ENCODE results near the gene MTARC2. TPM values are rescaled to one million over a fixed set of nuclear protein-coding genes. Genes with fewer than 3 reads are reported as not detected.

Gene MTARC2
- total RNA-seq, 1 experiment from 2014 or later = 15.2 TPM

DNA sequence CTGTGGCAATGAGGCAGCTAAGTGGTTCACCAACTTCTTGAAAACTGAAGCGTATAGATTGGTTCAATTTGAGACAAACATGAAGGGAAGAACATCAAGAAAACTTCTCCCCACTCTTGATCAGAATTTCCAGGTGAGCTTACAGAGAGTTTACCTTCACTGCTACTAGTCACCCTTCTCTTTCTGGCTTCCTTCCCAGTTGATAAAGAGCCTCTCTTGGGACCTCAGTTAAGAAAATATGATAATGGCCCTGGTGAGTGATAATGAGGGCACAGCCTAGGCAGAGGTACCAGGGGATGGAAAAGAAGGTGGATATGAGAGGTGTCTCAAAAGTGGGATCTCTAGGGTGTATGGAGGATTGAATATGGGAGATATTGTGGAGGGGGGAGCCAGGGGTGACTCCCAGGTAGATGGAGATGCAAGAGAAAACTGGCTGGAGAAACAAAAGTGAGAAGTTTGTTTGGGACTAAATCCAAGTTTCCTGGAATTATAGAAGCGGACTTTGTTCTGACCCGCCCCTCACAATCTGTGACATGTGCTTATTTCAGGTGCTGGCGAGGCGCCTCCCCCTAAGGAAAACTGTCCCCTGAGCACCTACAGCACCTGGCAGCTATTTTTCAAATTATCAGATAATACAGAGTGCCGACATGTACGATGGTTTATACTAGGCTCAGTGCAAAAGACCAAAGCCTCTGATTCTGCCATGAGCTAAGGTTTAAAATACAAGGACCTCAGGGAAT, 13.7 kb downstream of the MTARC2 start (continued):
- TF ChIP-seq ARID4B (CRISPR knock-in tag; IDR thresholded peaks at IDR 0.05; ENCODE audit: borderline replicate concordance) (no peak), FOXK1 (CRISPR knock-in tag; IDR thresholded peaks at IDR 0.05) (no peak), E2F5 (CRISPR knock-in tag; IDR thresholded peaks at IDR 0.05) (no peak), ZNF219 (CRISPR knock-in tag; IDR thresholded peaks at IDR 0.05; ENCODE audit: borderline replicate concordance) (no peak)
- TF ChIP-seq, protein P1, sequence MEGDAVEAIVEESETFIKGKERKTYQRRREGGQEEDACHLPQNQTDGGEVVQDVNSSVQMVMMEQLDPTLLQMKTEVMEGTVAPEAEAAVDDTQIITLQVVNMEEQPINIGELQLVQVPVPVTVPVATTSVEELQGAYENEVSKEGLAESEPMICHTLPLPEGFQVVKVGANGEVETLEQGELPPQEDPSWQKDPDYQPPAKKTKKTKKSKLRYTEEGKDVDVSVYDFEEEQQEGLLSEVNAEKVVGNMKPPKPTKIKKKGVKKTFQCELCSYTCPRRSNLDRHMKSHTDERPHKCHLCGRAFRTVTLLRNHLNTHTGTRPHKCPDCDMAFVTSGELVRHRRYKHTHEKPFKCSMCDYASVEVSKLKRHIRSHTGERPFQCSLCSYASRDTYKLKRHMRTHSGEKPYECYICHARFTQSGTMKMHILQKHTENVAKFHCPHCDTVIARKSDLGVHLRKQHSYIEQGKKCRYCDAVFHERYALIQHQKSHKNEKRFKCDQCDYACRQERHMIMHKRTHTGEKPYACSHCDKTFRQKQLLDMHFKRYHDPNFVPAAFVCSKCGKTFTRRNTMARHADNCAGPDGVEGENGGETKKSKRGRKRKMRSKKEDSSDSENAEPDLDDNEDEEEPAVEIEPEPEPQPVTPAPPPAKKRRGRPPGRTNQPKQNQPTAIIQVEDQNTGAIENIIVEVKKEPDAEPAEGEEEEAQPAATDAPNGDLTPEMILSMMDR (IDR thresholded peaks at IDR 0.05) = no peak

DNA sequence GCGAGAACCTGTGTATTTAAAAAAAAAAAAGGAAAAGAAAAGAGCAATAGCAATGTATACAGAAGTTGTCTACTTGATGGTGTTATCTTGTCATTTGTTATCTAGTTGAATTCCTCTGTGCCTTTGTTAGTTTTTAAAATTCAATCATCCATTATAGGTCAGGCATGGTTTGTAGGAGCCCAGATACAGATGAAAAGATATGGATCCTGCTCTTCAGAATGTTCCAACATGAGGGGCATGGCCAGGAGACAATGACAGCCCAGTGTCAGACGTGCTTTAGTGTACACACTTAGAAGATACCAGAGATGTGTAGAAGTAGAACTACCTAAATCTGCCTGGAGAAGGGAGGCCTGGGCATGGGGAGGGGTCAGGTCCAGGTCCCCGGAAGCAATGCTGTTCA, 16.6 kb downstream of the MTARC2 start:
- TF ChIP-seq TCF7 (CRISPR knock-in tag; IDR thresholded peaks at IDR 0.05; ENCODE audit: low read depth) = no peak
- TF ChIP-seq SOX15 (CRISPR knock-in tag; IDR thresholded peaks at IDR 0.05) = no peak
- TF ChIP-seq TP53 (CRISPR knock-in tag; IDR thresholded peaks at IDR 0.05) = no peak
- TF ChIP-seq MYBL2 (CRISPR knock-in tag; IDR thresholded peaks at IDR 0.05) = no peak
- TF ChIP-seq GABPB1 (CRISPR knock-in tag; IDR thresholded peaks at IDR 0.05) = no peak
- DNase-seq (ENCODE audit: low spot score) (no peak), ATAC-seq (no peak)
- Mint-ChIP-seq H3K36me3 (peaks cover 8% of the 10 kb centered on the region; the same call in 1 of the 2 replicates), H3K27ac (no peak overlapping the region), H3K4me3 (no peak overlapping the region), H3K27me3 (ENCODE audit: low read depth) (no peaks in the 10 kb centered on the region), H3K4me1 (no peaks in the 10 kb centered on the region), H3K9me3 (no peaks in the 10 kb centered on the region)
- POLR2A ChIA-PET = no interaction called here
- CTCF ChIA-PET = interaction anchor here (1.7 to 2.9 kb wide), 2 partner anchors 10 to 12 kb away, joined by 5 to 10 read pairs; no protein-coding TSS in a partner anchor

GRCh38 chr1:220767312-220768125, 19.4 kb downstream of the MTARC2 start:
- no peaks in the 10 kb centered on the region for H3K9me3 Mint-ChIP-seq
- CTCF ChIA-PET = interaction anchor here (0.7 to 0.9 kb wide), 2 partner anchors 9 to 34 kb away, joined by 3 read pairs; no protein-coding TSS in a partner anchor
- peaks cover 2% of the 10 kb centered on the region for H3K4me1 Mint-ChIP-seq
- ATAC-seq (no peak), DNase-seq (ENCODE audit: low spot score) (no peak)
- H3K4me3 Mint-ChIP-seq = no peak overlapping the region
- H3K27ac Mint-ChIP-seq = no peak overlapping the region
- POLR2A ChIA-PET = no interaction called here
- no peaks in the 10 kb centered on the region for H3K27me3 Mint-ChIP-seq (ENCODE audit: low read depth)
- H3K36me3 Mint-ChIP-seq = peaks cover 9% of the 10 kb centered on the region
- TF ChIP-seq JAZF1 (CRISPR knock-in tag; IDR thresholded peaks at IDR 0.05) (no peak), GABPB1 (CRISPR knock-in tag; IDR thresholded peaks at IDR 0.05) (no peak), CREB1 (CRISPR knock-in tag; IDR thresholded peaks at IDR 0.05) (no peak), RELA (CRISPR knock-in tag; IDR thresholded peaks at IDR 0.05; ENCODE audit: borderline replicate concordance) (no peak), NR1H2 (CRISPR knock-in tag; IDR thresholded peaks at IDR 0.05) (no peak), SMAD4 (CRISPR knock-in tag; IDR thresholded peaks at IDR 0.05) (no peak), ZMAT4 (CRISPR knock-in tag; IDR thresholded peaks at IDR 0.05) (no peak), PRRX2 (CRISPR knock-in tag; IDR thresholded peaks at IDR 0.05) (no peak), HMGXB4 (CRISPR knock-in tag; IDR thresholded peaks at IDR 0.05) (no peak)
- TF ChIP-seq, protein P2, sequence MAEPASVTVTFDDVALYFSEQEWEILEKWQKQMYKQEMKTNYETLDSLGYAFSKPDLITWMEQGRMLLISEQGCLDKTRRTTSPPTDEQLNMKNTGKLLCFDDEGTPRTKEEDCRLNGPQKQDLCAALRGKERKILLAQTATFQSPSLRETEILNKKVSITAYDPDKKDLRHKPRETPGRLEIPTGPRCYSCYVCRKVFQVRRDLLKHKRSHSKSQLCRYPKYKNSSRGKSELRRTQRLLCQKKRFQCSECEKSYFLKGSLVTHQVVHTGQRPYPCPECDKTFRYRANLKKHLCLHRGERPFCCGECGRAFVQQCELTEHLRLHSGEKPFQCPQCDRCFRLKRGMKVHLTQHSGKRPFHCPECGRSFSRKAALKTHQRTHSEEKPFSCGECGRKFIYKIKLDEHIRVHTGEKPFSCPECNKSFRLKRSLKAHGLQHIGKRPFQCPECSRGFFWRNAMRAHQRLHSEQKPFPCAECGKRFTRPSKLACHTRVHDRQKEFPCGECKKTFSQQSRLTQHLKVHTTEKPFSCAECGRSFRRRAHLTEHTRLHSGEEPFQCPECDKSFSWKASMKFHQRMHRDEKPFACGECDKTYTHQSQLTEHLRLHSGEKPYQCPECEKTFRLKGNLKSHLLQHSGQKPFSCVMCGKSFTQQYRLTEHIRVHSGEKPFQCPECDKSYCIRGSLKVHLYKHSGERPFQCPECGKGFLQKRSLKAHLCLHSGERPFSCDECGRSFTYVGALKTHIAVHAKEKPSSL (CRISPR knock-in tag; conservative IDR thresholded peaks at IDR 0.05) = no peak
- TF ChIP-seq, protein P3, sequence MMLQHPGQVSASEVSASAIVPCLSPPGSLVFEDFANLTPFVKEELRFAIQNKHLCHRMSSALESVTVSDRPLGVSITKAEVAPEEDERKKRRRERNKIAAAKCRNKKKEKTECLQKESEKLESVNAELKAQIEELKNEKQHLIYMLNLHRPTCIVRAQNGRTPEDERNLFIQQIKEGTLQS (CRISPR knock-in tag; conservative IDR thresholded peaks at IDR 0.05) = no peak
